Hepatocyte (in vitro differentiated cells): Measurements from ENCODE around the gene CMSS1.

ENCODE experiments used
- EZH2phosphoT487 ChIP-seq: fragments of 200-600 bp; sonication (generic); IDR thresholded peaks from one replicate; pipeline ENCODE4 v1.6.1; 2018; ENCODE audit warnings: antibody characterized with exemption, mild to moderate bottlenecking, low read depth, moderate library complexity; ENCODE audit not compliant: unreplicated experiment, severe bottlenecking
- TF ChIP-seq, protein P1 (sequence below): fragments of 200-600 bp; sonication (generic); IDR thresholded peaks from 2 replicates; pipeline ENCODE4 v1.5.1; 2016; ENCODE audit warnings: antibody characterized with exemption, mild to moderate bottlenecking; ENCODE audit not compliant: poor library complexity

DNA sequence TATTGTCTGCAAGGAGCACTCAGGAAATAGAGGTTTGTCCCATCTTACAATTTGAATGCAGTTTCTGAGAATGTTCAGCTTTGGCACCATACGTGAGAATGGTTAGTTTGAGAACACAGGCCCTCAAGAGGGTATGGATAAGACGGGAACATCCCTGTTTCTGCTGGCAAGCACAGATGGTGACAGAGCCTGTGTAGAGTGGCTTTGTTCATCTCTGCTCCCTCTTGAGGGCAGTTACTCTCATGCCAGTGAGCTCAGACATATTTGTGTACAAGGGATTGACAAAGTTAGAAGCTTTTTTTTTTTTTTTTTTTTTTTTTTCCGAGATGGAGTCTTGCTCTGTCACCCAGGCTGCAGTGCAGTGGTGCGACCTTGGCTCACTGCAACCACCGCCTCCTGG is 368.2 kb downstream of the CMSS1 start:
- TF ChIP-seq, protein P1, sequence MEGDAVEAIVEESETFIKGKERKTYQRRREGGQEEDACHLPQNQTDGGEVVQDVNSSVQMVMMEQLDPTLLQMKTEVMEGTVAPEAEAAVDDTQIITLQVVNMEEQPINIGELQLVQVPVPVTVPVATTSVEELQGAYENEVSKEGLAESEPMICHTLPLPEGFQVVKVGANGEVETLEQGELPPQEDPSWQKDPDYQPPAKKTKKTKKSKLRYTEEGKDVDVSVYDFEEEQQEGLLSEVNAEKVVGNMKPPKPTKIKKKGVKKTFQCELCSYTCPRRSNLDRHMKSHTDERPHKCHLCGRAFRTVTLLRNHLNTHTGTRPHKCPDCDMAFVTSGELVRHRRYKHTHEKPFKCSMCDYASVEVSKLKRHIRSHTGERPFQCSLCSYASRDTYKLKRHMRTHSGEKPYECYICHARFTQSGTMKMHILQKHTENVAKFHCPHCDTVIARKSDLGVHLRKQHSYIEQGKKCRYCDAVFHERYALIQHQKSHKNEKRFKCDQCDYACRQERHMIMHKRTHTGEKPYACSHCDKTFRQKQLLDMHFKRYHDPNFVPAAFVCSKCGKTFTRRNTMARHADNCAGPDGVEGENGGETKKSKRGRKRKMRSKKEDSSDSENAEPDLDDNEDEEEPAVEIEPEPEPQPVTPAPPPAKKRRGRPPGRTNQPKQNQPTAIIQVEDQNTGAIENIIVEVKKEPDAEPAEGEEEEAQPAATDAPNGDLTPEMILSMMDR: no peak
- TF ChIP-seq EZH2phosphoT487: no peak
